GM12878 (cell line): ENCODE data around the gene RAB44. TPM values are rescaled to one million over a fixed set of nuclear protein-coding genes. Genes with fewer than 3 reads are reported as not detected.

ENCODE experiments used
- ATAC-seq: fragments of 200-7000 bp; cut with Tn5 transposase; 3 replicates; pipeline ENCODE4 v1.9.1; 2020; ENCODE audit warnings: mild to moderate bottlenecking, moderate library complexity
- BruUV-seq: library from RNA; stranded (reverse); fragments of 400-500 nt; replicated peaks from 2 replicates; lab custom pipeline; 2021; lab: Mats Ljungman, UMichigan
- CTCF ChIA-PET: fragments of 300-600 bp; sonication (Branson Sonifier 250); formaldehyde crosslinking; extraction: SDS; loops from one replicate; lab custom pipeline; 2021; ENCODE audit warnings: inconsistent platforms; lab: Yijun Ruan, JAX
- POLR2A ChIA-PET: fragments of 350-600 bp; formaldehyde crosslinking; extraction: SDS; loops from one replicate; lab custom pipeline; 2021; ENCODE audit warnings: inconsistent platforms; lab: Charles Lee
- RAD21 ChIA-PET: fragments of 300-600 bp; sonication (Branson Sonifier 250); formaldehyde crosslinking; loops from one replicate; lab custom pipeline; 2023; ENCODE audit warnings: antibody characterized with exemption; ENCODE audit not compliant: unreplicated experiment; lab: Charles Lee
- SMC1A ChIA-PET: fragments of 300-600 bp; sonication (Branson Sonifier 250); formaldehyde crosslinking; loops from one replicate; lab custom pipeline; 2023; ENCODE audit not compliant: unreplicated experiment, uncharacterized antibody; lab: Charles Lee
- DNase-seq: peaks from one replicate; pipeline ENCODE4 v3.0.0-alpha.2; 2011; ENCODE audit warnings: low read depth, low spot score
- FAIRE-seq: peaks from 3 replicates; lab custom pipeline; 2011; peaks lifted over from hg19 to GRCh38; lab: Jason Lieb, UNC
- H2AFZ ChIP-seq: 2 replicates; pipeline ENCODE4 v1.6.0; 2011; ENCODE audit warnings: low read depth, low read length, control low read depth; ENCODE audit not compliant: control insufficient read depth
- H3K27ac ChIP-seq: 2 replicates; pipeline ENCODE4 v1.5.1; 2011; ENCODE audit warnings: control low read depth; ENCODE audit not compliant: control insufficient read depth, insufficient read depth
- H3K27me3 ChIP-seq, 2 experiments: replicated peaks in 1 of 2; 2 replicates each; pipeline versions ENCODE4 v1.6.0 to v1.6.1; 2011; ENCODE audit warnings: low read length in 1 of 2; ENCODE audit not compliant: control insufficient read depth in 2 of 2, insufficient read depth in 2 of 2
- H3K36me3 ChIP-seq, 2 experiments: 2 replicates each; pipeline ENCODE4 v1.5.1; 2011; ENCODE audit warnings: low read length in 1 of 2; ENCODE audit not compliant: control insufficient read depth in 2 of 2, insufficient read depth in 2 of 2
- H3K4me1 ChIP-seq: 2 replicates; pipeline ENCODE4 v1.6.1; 2011; ENCODE audit warnings: mild to moderate bottlenecking, low read length, moderate library complexity, mixed read lengths; ENCODE audit not compliant: control insufficient read depth, insufficient read depth
- H3K4me2 ChIP-seq: 2 replicates; pipeline ENCODE4 v1.6.0; 2011; ENCODE audit warnings: control low read depth; ENCODE audit not compliant: control insufficient read depth, insufficient read depth
- H3K4me3 ChIP-seq: fragments of 200-600 bp; sonication (generic); 2 replicates; pipeline ENCODE4 v1.5.1; 2016
- H3K79me2 ChIP-seq: 2 replicates; pipeline ENCODE4 v1.6.0; 2011; ENCODE audit warnings: low read length; ENCODE audit not compliant: control insufficient read depth, insufficient read depth
- H3K9ac ChIP-seq: 2 replicates; pipeline ENCODE4 v1.8.0; 2011; ENCODE audit warnings: low read length, control low read depth, mixed read lengths; ENCODE audit not compliant: control insufficient read depth, insufficient read depth
- H3K9me3 ChIP-seq: replicated peaks from 3 replicates; pipeline ENCODE4 v1.5.1; 2011; ENCODE audit warnings: mild to moderate bottlenecking, low read length; ENCODE audit not compliant: control insufficient read depth, insufficient read depth
- H4K20me1 ChIP-seq: 2 replicates; pipeline ENCODE4 v1.6.0; 2011; ENCODE audit not compliant: control insufficient read depth, insufficient read depth
- BRCA1 ChIP-seq: IDR thresholded peaks from 2 replicates; pipeline ENCODE4 v1.6.1; 2011; ENCODE audit warnings: low read depth, low read length, improper control_type of control experiment
- CBX3 ChIP-seq: fragments of 200-600 bp; sonication (generic); IDR thresholded peaks from 2 replicates; pipeline ENCODE4 v1.6.1; 2016; ENCODE audit warnings: low read depth, borderline replicate concordance
- CBX5 ChIP-seq: sonication (generic); IDR thresholded peaks from 2 replicates; pipeline ENCODE4 v1.6.1; 2016; ENCODE audit warnings: low read depth, moderate library complexity, mild to moderate bottlenecking, inconsistent platforms
- CREB1 ChIP-seq: IDR thresholded peaks from 2 replicates; pipeline ENCODE4 v1.6.1; 2012; ENCODE audit warnings: low read depth, mild to moderate bottlenecking, inconsistent platforms
- EED ChIP-seq: sonication (generic); IDR thresholded peaks from 2 replicates; pipeline ENCODE4 v1.6.1; 2016; ENCODE audit warnings: antibody characterized with exemption, low read depth
- EGR1 ChIP-seq, 2 experiments: IDR thresholded peaks; 1 replicate in 1 of 2; 2 replicates in 1 of 2; pipeline ENCODE4 v1.6.1; 2011 to 2012; ENCODE audit warnings: low read depth in 2 of 2, low read length in 2 of 2, borderline replicate concordance in 1 of 2, mild to moderate bottlenecking in 1 of 2, moderate library complexity in 1 of 2
- HCFC1 ChIP-seq: fragments of 150-350 bp; IDR thresholded peaks from 2 replicates; pipeline ENCODE4 v1.6.1; 2014; ENCODE audit warnings: low read length
- KDM1A ChIP-seq: fragments of 200-600 bp; sonication (generic); IDR thresholded peaks from 2 replicates; pipeline ENCODE4 v1.6.1; 2016; ENCODE audit warnings: borderline replicate concordance
- LARP7 ChIP-seq: fragments of 450-650 bp; IDR thresholded peaks from 2 replicates; pipeline ENCODE4 v1.6.1; 2017; ENCODE audit warnings: mild to moderate bottlenecking
- NBN ChIP-seq: fragments of 450-650 bp; IDR thresholded peaks from 2 replicates; pipeline ENCODE4 v1.6.1; 2016
- NFIC ChIP-seq: IDR thresholded peaks from 2 replicates; pipeline ENCODE4 v1.6.1; 2012; ENCODE audit warnings: low read depth, mild to moderate bottlenecking, inconsistent platforms, low read length, moderate library complexity
- NR2F1 ChIP-seq: fragments of 450-650 bp; conservative IDR thresholded peaks from 2 replicates; pipeline ENCODE4 v1.6.1; 2017; ENCODE audit warnings: mild to moderate bottlenecking
- PAX8 ChIP-seq: fragments of 450-650 bp; IDR thresholded peaks from 2 replicates; pipeline ENCODE4 v1.6.1; 2017; ENCODE audit warnings: mild to moderate bottlenecking, moderate library complexity
- RAD51 ChIP-seq: fragments of 450-650 bp; IDR thresholded peaks from 2 replicates; pipeline ENCODE4 v1.6.1; 2016; ENCODE audit warnings: moderate library complexity, mild to moderate bottlenecking, inconsistent platforms
- RELA ChIP-seq: fragments of 450-650 bp; IDR thresholded peaks from 2 replicates; pipeline ENCODE4 v1.8.0; 2014; ENCODE audit warnings: borderline replicate concordance; ENCODE audit not compliant: partially characterized antibody
- RUNX3 ChIP-seq: IDR thresholded peaks from 2 replicates; pipeline ENCODE4 v1.6.1; 2012; ENCODE audit warnings: low read length, inconsistent platforms
- SMARCA5 ChIP-seq: fragments of 450-650 bp; IDR thresholded peaks from 2 replicates; pipeline ENCODE4 v1.6.1; 2017; ENCODE audit warnings: mild to moderate bottlenecking
- ZNF274 ChIP-seq: IDR thresholded peaks from one replicate; pipeline ENCODE4 v1.8.0; 2011; ENCODE audit not compliant: insufficient read length, insufficient read depth
- ZNF622 ChIP-seq: fragments of 450-650 bp; IDR thresholded peaks from 2 replicates; pipeline ENCODE4 v1.6.1; 2017; ENCODE audit warnings: mild to moderate bottlenecking, inconsistent platforms
- WGBS: methylation state at CpG from one replicate; pipeline ENCODE4 v1.1.6; 2016; ENCODE audit warnings: low lambda C conversion rate; ENCODE audit not compliant: insufficient replicate concordance, insufficient coverage; ENCODE audit errors: missing lambda C conversion rate; 5-methylcytosine and 5-hydroxymethylcytosine counted together
- in situ Hi-C: fragments of 300-500 bp; cut with MboI; formaldehyde crosslinking; loops from 9 replicates; pipeline ENCODE4 v1.14.3; 2018; ENCODE audit warnings: mixed read lengths
- intact Hi-C: fragments of 100-400 bp; cut with micrococcal nuclease; formaldehyde crosslinking; loops from one replicate; pipeline ENCODE4 v1.14.2; 2022; ENCODE audit not compliant: unreplicated experiment
- polyA plus RNA-seq, 11 experiments: library from polyadenylated mRNA; depleted of rRNA in 4 of 11; unstranded in 6 of 11; stranded (reverse) in 5 of 11; fragments of >200 nt; fragmentation: Nextera tagmentation in 4 of 11; fragmentation: Illumina TruSeq in 1 of 11; extraction: Ambion mirVana in 4 of 11; extraction: Trizol in 1 of 11; gene quantifications; 1 replicate in 1 of 11; 2 replicates in 10 of 11; pipeline versions ENCODE4 v1.2.1 to v1.2.3, GENCODE V29; 2011 to 2016; ENCODE audit warnings: inconsistent platforms in 2 of 11, missing spikeins in 2 of 11, low read depth in 1 of 11
- total RNA-seq, 4 experiments: library from RNA; depleted of rRNA in 3 of 4; stranded (reverse); fragments of >200 nt in 3 of 4; fragmentation: Illumina TruSeq in 1 of 4; extraction: Trizol in 1 of 4; gene quantifications; 2 replicates each; pipeline versions ENCODE4 v1.2.1 to v1.2.3, GENCODE V29; 2013 to 2021
- TF ChIP-seq, protein P1 (sequence below), 3 experiments: IDR thresholded peaks in 2 of 3; conservative IDR thresholded peaks in 1 of 3; 2 replicates each; pipeline ENCODE4 v1.5.1; 2011; ENCODE audit warnings: low read depth in 3 of 3, low read length in 3 of 3, mild to moderate bottlenecking in 3 of 3, control low read depth in 2 of 3, moderate library complexity in 2 of 3, inconsistent platforms in 1 of 3, mixed read lengths in 1 of 3; ENCODE audit not compliant: control insufficient read depth in 2 of 3, insufficient read depth in 1 of 3; ENCODE audit errors: extremely low read depth in 1 of 3
- TF ChIP-seq, protein P2 (sequence below): fragments of 450-650 bp; IDR thresholded peaks from 2 replicates; pipeline ENCODE4 v1.6.1; 2016; ENCODE audit warnings: mild to moderate bottlenecking

The RAB44 gene
- total and polyA plus RNA-seq, 10 of the 15 experiments (the other 5 are each of a cell fraction or from before 2014, with no cell fraction given) = 0.01 to 0.08 (median 0.05) TPM; not detected in 2

DNA sequence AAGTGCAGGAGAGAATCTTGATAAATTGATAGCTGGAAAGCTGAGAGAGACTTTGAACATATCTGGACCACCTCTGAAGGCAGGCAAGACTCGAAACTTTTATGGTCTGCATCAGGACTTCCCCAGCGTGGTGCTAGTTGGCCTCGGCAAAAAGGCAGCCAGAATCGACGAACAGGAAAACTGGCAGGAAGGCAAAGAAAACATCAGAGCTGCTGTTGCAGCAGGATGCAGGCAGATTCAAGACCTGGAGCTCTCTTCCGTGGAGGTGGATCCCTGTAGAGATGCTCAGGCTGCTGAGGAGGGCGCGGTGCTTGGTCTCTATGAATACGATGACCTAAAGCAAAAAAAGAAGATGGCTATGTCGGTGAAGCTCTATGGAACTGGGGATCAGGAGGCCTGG is 23.7 kb upstream of the RAB44 start:
- SMC1A ChIA-PET = interaction anchor here (2.7 to 17.5 kb wide), 3 partner anchors 8 to 49 kb away, joined by 9 to 240 read pairs (median 199); no protein-coding TSS in a partner anchor
- in situ Hi-C loops = no loop called here

DNA sequence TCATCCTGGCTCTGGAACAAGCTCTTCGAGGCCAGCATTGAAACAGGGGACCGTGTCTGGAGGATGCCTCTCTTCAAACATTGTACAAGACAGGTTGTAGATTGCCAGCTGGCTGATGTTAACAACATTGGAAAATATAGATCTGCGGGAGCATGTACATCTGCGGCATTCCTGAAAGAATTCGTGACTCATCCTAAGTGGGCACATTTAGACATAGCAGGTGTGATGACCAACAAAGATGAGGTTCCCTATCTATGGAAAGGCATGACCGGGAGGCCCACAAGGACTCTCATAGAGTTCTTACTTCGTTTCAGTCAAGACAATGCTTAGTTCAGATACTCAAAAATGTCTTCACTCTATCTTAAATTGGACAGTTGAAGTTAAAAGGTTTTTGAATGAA is 22.7 kb upstream of the RAB44 start:
- ChIA-PET CTCF (interaction anchor here (0.8 to 10.7 kb wide), 2 partner anchors 9 to 82 kb away, joined by 3 to 146 read pairs; no protein-coding TSS in a partner anchor), SMC1A (interaction anchor here (2.2 to 17.5 kb wide), 4 partner anchors 9 to 50 kb away, joined by 9 to 240 read pairs (median 106); no protein-coding TSS in a partner anchor)
- no peaks in the 10 kb centered on the region for H3K36me3 ChIP-seq
- TF ChIP-seq HCFC1 (no peak), CREB1 (no peak), SMARCA5 (no peak), PAX8 (no peak), LARP7 (no peak), EED (no peak), ZNF274 (no peak), NR2F1 (no peak), CBX5 (no peak), RUNX3 (no peak), KDM1A (no peak)
- TF ChIP-seq, protein P1, sequence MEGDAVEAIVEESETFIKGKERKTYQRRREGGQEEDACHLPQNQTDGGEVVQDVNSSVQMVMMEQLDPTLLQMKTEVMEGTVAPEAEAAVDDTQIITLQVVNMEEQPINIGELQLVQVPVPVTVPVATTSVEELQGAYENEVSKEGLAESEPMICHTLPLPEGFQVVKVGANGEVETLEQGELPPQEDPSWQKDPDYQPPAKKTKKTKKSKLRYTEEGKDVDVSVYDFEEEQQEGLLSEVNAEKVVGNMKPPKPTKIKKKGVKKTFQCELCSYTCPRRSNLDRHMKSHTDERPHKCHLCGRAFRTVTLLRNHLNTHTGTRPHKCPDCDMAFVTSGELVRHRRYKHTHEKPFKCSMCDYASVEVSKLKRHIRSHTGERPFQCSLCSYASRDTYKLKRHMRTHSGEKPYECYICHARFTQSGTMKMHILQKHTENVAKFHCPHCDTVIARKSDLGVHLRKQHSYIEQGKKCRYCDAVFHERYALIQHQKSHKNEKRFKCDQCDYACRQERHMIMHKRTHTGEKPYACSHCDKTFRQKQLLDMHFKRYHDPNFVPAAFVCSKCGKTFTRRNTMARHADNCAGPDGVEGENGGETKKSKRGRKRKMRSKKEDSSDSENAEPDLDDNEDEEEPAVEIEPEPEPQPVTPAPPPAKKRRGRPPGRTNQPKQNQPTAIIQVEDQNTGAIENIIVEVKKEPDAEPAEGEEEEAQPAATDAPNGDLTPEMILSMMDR (IDR thresholded peaks at IDR 0.05 in 2 of 3, conservative IDR thresholded peaks at IDR 0.05 in 1 of 3; ENCODE audit: control insufficient read depth in 2 of 3, extremely low read depth in 1 of 3, insufficient read depth in 1 of 3, low read depth in 3 of 3, low read length in 3 of 3) = no peak
- TF ChIP-seq, protein P2, sequence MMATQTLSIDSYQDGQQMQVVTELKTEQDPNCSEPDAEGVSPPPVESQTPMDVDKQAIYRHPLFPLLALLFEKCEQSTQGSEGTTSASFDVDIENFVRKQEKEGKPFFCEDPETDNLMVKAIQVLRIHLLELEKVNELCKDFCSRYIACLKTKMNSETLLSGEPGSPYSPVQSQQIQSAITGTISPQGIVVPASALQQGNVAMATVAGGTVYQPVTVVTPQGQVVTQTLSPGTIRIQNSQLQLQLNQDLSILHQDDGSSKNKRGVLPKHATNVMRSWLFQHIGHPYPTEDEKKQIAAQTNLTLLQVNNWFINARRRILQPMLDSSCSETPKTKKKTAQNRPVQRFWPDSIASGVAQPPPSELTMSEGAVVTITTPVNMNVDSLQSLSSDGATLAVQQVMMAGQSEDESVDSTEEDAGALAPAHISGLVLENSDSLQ = no peak

More for the DNA sequence above, 23.7 kb upstream of the RAB44 start:
- Histone ChIP-seq H4K20me1 (no peaks in the 10 kb centered on the region), H3K4me1 (peaks cover 26% of the 10 kb centered on the region), H2AFZ (no peak overlapping the region), H3K27ac (no peak overlapping the region), H3K27me3 (no peaks in the 10 kb centered on the region), H3K36me3 (no peaks in the 10 kb centered on the region), H3K9me3 (no peaks in the 10 kb centered on the region), H3K79me2 (peaks cover 29% of the 10 kb centered on the region), H3K9ac (no peak overlapping the region), H3K4me2 (no peak overlapping the region), H3K4me3 (no peak overlapping the region)
- FAIRE-seq = no peak
- 88% methylated on average over 10 of the region's 10 CpGs for WGBS
- ATAC-seq = no peak
- DNase-seq = no peak
- RAD21 ChIA-PET = interaction anchor here (1.2 kb wide), 1 partner anchor 81 kb away, joined by 4 read pairs; no protein-coding TSS in a partner anchor
- BruUV-seq = no TSS peak
- intact Hi-C loops = no loop called here
- TF ChIP-seq RELA (no peak), CBX3 (no peak), BRCA1 (no peak), ZNF622 (no peak), RAD51 (no peak), NBN (no peak), EGR1 (IDR thresholded peaks at IDR 0.05; ENCODE audit: borderline replicate concordance in 1 of 2, low read depth in 2 of 2, low read length in 2 of 2) (no peak), NFIC (no peak)
- CTCF ChIA-PET = interaction anchor here (1.5 to 10.7 kb wide), 2 partner anchors 8 to 46 kb away, joined by 4 to 146 read pairs; no protein-coding TSS in a partner anchor
- POLR2A ChIA-PET = interaction anchor here (7.1 to 13.6 kb wide), 2 partner anchors 8 to 19 kb away, joined by 77 to 243 read pairs; no protein-coding TSS in a partner anchor

More for the DNA sequence above, 22.7 kb upstream of the RAB44 start:
- Histone ChIP-seq H3K4me2 (no peak overlapping the region), H3K27ac (0 out of 2 replicates have a peak overlapping the region, but pooled peaks have one; percentile 9), H3K79me2 (peaks cover 40% of the 10 kb centered on the region), H3K4me3 (no peak overlapping the region), H3K9ac (no peak overlapping the region), H3K27me3 (no peaks in the 10 kb centered on the region), H3K4me1 (peaks cover 26% of the 10 kb centered on the region), H4K20me1 (no peaks in the 10 kb centered on the region), H3K9me3 (no peaks in the 10 kb centered on the region), H2AFZ (no peak overlapping the region)
- DNase-seq = no peak
- in situ Hi-C loops = no loop called here
- FAIRE-seq = no peak
- no TSS peak for BruUV-seq
- 89% methylated on average over 7 of the region's 7 CpGs for WGBS
- ChIA-PET POLR2A (interaction anchor here (7.1 to 13.6 kb wide), 2 partner anchors 9 to 20 kb away, joined by 77 to 243 read pairs; no protein-coding TSS in a partner anchor), RAD21 (interaction anchor here (1.2 to 10.4 kb wide), 3 partner anchors 9 to 80 kb away, joined by 4 to 195 read pairs (median 11); no protein-coding TSS in a partner anchor)
- intact Hi-C loops = no loop called here
- no peak for ATAC-seq
